Endothelial cell (in vitro differentiated cells): ENCODE results near the gene MYLK. TPM values are rescaled to one million over a fixed set of nuclear protein-coding genes. Genes with fewer than 3 reads are reported as not detected.

ENCODE experiments used
- DNase-seq: peaks from one replicate; pipeline ENCODE4 v3.0.0; 2021; ENCODE audit warnings: low spot score
- H3K27ac Mint-ChIP-seq: one replicate; pipeline ENCODE4 v1.8.0; 2021; ENCODE audit warnings: mixed read lengths, inconsistent platforms; ENCODE audit not compliant: unreplicated experiment
- H3K27me3 Mint-ChIP-seq: one replicate; pipeline ENCODE4 v1.8.0; 2021; ENCODE audit warnings: mild to moderate bottlenecking, moderate library complexity, mixed read lengths, inconsistent platforms; ENCODE audit not compliant: unreplicated experiment
- H3K36me3 Mint-ChIP-seq: one replicate; pipeline ENCODE4 v1.8.0; 2021; ENCODE audit warnings: mild to moderate bottlenecking, low read depth, mixed read lengths, inconsistent platforms; ENCODE audit not compliant: unreplicated experiment
- H3K4me1 Mint-ChIP-seq: one replicate; pipeline ENCODE4 v1.8.0; 2021; ENCODE audit warnings: mild to moderate bottlenecking, mixed read lengths, inconsistent platforms; ENCODE audit not compliant: unreplicated experiment
- H3K4me3 Mint-ChIP-seq: one replicate; pipeline ENCODE4 v1.8.0; 2021; ENCODE audit warnings: mild to moderate bottlenecking, mixed read lengths, inconsistent platforms; ENCODE audit not compliant: unreplicated experiment
- H3K9me3 Mint-ChIP-seq: one replicate; pipeline ENCODE4 v1.8.0; 2021; ENCODE audit warnings: mixed read lengths, inconsistent platforms; ENCODE audit not compliant: unreplicated experiment
- total RNA-seq: library from RNA; stranded (reverse); fragmentation: NEBNext Ultra II Directional; extraction: Animal tissue kit (Norgen Biotek cat#: 25700); gene quantifications from one replicate; pipeline ENCODE4 v1.2.1, GENCODE V29; 2021; ENCODE audit not compliant: unreplicated experiment
- TF ChIP-seq, protein P1 (sequence below): fragments of 200-600 bp; sonication (generic); IDR thresholded peaks from one replicate; pipeline ENCODE4 v1.5.0; 2021; ENCODE audit warnings: antibody characterized with exemption; ENCODE audit not compliant: unreplicated experiment

The MYLK gene
- total RNA-seq, 1 donor from 2014 or later, result 7.8 TPM

DNA sequence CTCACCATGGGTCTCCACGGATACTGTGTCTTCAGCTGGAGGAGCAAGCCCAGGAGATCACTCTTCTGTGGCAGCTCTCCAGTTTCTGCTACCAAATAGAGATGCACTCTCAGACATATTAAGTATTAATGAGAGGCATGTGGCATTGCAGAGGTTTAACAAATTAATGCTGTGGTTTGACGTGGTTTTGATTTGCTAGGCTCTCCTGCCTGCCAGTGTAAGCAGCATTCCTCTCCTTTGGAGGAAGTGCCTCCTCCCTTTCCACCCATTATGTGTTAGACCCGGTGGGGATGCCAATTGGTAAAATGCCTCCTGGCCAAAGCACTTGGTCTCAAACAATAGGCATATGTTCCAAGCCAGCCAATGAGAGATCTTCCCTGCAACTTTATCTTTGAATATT lies 124.8 kb downstream of the MYLK start:
- Mint-ChIP-seq H3K4me3 (no peak overlapping the region), H3K27ac (no peak overlapping the region), H3K9me3 (no peaks in the 10 kb centered on the region), H3K36me3 (no peaks in the 10 kb centered on the region), H3K4me1 (peaks cover 18% of the 10 kb centered on the region), H3K27me3 (peaks cover 2% of the 10 kb centered on the region)
- no peak for DNase-seq
- TF ChIP-seq, protein P1, sequence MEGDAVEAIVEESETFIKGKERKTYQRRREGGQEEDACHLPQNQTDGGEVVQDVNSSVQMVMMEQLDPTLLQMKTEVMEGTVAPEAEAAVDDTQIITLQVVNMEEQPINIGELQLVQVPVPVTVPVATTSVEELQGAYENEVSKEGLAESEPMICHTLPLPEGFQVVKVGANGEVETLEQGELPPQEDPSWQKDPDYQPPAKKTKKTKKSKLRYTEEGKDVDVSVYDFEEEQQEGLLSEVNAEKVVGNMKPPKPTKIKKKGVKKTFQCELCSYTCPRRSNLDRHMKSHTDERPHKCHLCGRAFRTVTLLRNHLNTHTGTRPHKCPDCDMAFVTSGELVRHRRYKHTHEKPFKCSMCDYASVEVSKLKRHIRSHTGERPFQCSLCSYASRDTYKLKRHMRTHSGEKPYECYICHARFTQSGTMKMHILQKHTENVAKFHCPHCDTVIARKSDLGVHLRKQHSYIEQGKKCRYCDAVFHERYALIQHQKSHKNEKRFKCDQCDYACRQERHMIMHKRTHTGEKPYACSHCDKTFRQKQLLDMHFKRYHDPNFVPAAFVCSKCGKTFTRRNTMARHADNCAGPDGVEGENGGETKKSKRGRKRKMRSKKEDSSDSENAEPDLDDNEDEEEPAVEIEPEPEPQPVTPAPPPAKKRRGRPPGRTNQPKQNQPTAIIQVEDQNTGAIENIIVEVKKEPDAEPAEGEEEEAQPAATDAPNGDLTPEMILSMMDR, result no peak

DNA sequence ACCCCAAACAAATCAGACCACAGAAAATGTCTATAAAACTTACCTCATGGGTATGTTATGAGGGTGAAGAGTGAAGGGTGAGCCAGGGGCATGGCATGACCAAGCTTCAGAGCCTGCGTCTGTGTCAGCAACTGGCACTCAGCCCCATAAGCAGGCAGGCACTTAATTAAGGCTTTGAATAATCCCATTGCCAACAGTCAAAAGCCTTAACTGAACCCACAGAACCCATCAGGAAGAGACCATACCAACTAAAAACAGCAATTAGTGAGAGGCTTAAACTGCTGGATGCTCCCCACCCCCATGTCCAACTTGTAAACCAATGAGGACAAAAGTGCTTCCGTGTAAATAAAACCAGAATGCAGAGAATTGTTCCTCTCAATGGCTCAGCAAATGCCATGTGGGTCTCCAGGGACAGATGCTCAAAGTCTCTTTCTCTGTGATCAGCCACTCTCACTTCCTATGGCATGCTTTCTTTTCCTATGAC lies 126.0 kb downstream of the MYLK start:
- H3K27me3 Mint-ChIP-seq, result peaks cover 2% of the 10 kb centered on the region
- H3K36me3 Mint-ChIP-seq, result no peaks in the 10 kb centered on the region
- no peaks in the 10 kb centered on the region for H3K9me3 Mint-ChIP-seq
- TF ChIP-seq, protein P1, result no peak
- no peak overlapping the region for H3K27ac Mint-ChIP-seq
- H3K4me1 Mint-ChIP-seq, result peaks cover 26% of the 10 kb centered on the region
- H3K4me3 Mint-ChIP-seq, result no peak overlapping the region
- no peak for DNase-seq

DNA sequence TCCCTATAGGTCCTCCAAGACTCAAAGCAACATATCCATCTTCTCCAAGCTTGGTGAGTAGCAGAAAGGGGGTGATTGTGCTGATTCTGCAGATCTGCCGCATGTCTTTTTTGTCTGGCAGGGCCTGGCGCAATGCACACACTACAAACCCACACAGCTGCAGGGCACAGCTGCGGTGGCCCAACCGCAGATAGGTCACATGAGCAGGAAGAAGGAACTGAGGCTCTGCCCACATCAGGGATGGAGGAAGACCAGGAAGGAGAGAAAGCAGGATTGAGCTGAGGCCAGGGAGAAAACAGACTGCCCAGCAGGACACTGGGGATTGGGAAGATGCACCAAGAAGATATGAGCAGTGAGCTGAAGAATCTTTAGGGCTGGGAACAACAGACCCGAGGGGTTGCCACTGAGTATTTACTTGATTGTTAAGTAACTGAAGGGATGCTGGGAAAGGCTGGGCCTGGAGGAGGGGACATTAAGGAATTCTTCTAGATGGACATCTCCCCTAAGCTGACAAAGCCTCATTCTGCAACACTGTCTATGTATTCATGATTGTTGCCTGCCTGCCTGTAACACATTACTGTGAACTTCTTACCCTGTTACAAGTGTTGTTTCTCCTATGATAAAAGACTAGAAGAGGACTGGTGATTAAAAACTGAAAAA lies 126.7 kb downstream of the MYLK start:
- Mint-ChIP-seq H3K4me1 (peaks cover 26% of the 10 kb centered on the region), H3K27me3 (peaks cover 2% of the 10 kb centered on the region), H3K9me3 (no peaks in the 10 kb centered on the region), H3K27ac (no peak overlapping the region), H3K4me3 (no peak overlapping the region), H3K36me3 (no peaks in the 10 kb centered on the region)
- DNase-seq, result no peak
- TF ChIP-seq, protein P1, result no peak

DNA sequence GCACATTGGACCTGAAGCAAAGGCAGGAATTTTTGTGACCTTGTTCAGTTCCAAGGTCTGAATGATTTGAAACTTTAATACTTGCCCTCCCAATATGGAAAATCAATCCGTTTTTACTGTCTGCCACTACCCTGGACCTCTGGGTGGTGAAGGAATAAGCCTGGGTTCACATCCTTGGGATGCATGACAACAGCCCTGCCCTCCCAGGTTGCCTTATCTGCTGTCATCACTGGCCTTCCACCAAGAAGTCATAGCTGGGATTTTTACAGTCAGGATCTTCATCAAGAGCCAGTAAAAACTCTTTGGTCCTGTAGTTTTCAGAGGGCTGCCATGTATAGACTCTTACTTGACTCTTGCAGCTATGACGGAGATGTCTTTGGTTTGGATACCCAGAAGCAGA lies 128.6 kb downstream of the MYLK start:
- no peaks in the 10 kb centered on the region for H3K9me3 Mint-ChIP-seq
- TF ChIP-seq, protein P1, result no peak
- H3K27ac Mint-ChIP-seq, result no peak overlapping the region
- H3K27me3 Mint-ChIP-seq, result peaks cover 2% of the 10 kb centered on the region
- H3K36me3 Mint-ChIP-seq, result no peaks in the 10 kb centered on the region
- no peak for DNase-seq
- H3K4me1 Mint-ChIP-seq, result peaks cover 28% of the 10 kb centered on the region
- H3K4me3 Mint-ChIP-seq, result no peak overlapping the region

DNA sequence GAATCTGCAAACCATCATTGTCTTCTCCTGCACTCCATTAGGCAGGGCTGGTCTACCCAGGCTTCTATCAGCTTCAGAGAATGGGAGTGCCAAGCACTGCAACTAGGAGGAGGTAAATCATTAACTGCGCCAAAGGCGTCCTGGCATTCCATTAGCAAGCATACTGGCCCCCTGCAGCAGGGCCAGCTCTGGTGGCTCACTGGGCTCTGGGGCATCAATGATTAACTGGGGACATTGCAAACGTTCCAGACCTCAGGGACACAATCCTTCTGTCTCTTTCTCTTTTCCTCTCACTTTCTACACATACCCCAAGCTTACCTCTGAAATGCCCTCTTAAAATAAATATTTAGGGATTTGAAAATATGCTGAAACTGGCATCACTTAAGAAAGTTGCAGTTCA lies 129.0 kb downstream of the MYLK start:
- no peak overlapping the region for H3K4me3 Mint-ChIP-seq
- no peaks in the 10 kb centered on the region for H3K36me3 Mint-ChIP-seq
- DNase-seq, result no peak
- peaks cover 31% of the 10 kb centered on the region for H3K4me1 Mint-ChIP-seq
- H3K27ac Mint-ChIP-seq, result no peak overlapping the region
- no peaks in the 10 kb centered on the region for H3K9me3 Mint-ChIP-seq
- H3K27me3 Mint-ChIP-seq, result peaks cover 2% of the 10 kb centered on the region
- TF ChIP-seq, protein P1, result no peak
